Measurements from ENCODE around the gene TMEM132D. TPM values are rescaled to one million over a fixed set of nuclear protein-coding genes. Genes with fewer than 3 reads are reported as not detected.
"Not testable (repeated sequence)": the region's sequence is repeated elsewhere in the genome, so short reads cannot be mapped to it uniquely, and the experiment has no call there.

TMEM132D gene
- total RNA-seq, 1 experiment from 2014 or later = 1.4 TPM

- ChIA-PET CTCF (no interaction called here), POLR2A (no interaction called here)
- DNase-seq (ENCODE audit: low spot score) (no peak), ATAC-seq (no peak)
- peaks cover 11% of the 10 kb centered on the region; the same call in 1 of the 2 replicates for H3K27me3 Mint-ChIP-seq (ENCODE audit: low read depth)
- H3K36me3 Mint-ChIP-seq = peaks cover 57% of the 10 kb centered on the region
- no peak overlapping the region for H3K27ac Mint-ChIP-seq
- H3K9me3 Mint-ChIP-seq = peaks cover 85% of the 10 kb centered on the region
- no peaks in the 10 kb centered on the region for H3K4me1 Mint-ChIP-seq
- TF ChIP-seq MAX (CRISPR knock-in tag; IDR thresholded peaks at IDR 0.05) (no peak), MXD4 (CRISPR knock-in tag; IDR thresholded peaks at IDR 0.05; ENCODE audit: borderline replicate concordance) (no peak), CDX4 (CRISPR knock-in tag; IDR thresholded peaks at IDR 0.05; ENCODE audit: borderline replicate concordance) (no peak), EMX1 (CRISPR knock-in tag; IDR thresholded peaks at IDR 0.05) (no peak), PRRX2 (CRISPR knock-in tag; IDR thresholded peaks at IDR 0.05) (no peak), FOXJ3 (CRISPR knock-in tag; IDR thresholded peaks at IDR 0.05; ENCODE audit: borderline replicate concordance) (no peak), IRF1 (CRISPR knock-in tag; IDR thresholded peaks at IDR 0.05) (no peak), ARID4B (CRISPR knock-in tag; IDR thresholded peaks at IDR 0.05; ENCODE audit: borderline replicate concordance) (no peak)
- H3K4me3 Mint-ChIP-seq = no peak overlapping the region
Observed at GRCh38 chr12:129049917-129050316, 853.9 kb downstream of the TMEM132D start.

GRCh38 chr12:129043334-129043733, 860.5 kb downstream of the TMEM132D start:
- DNase-seq (ENCODE audit: low spot score); POLR2A ChIA-PET; H3K4me3 Mint-ChIP-seq; H3K27me3 Mint-ChIP-seq (ENCODE audit: low read depth); H3K4me1 Mint-ChIP-seq; CTCF ChIA-PET; H3K27ac Mint-ChIP-seq; ATAC-seq: not testable (repeated sequence)
- Mint-ChIP-seq H3K9me3 (peaks cover 71% of the 10 kb centered on the region), H3K36me3 (peaks cover 62% of the 10 kb centered on the region)

GRCh38 chr12:129036135-129036534, 867.7 kb downstream of the TMEM132D start:
- POLR2A ChIA-PET = no interaction called here
- CTCF ChIA-PET = interaction anchor here (0.7 kb wide), 1 partner anchor 156 kb away, joined by 5 read pairs; no protein-coding TSS in a partner anchor
- Mint-ChIP-seq H3K36me3 (peaks cover 68% of the 10 kb centered on the region), H3K4me3 (no peak overlapping the region), H3K27ac (no peak overlapping the region), H3K27me3 (ENCODE audit: low read depth) (peaks cover 19% of the 10 kb centered on the region), H3K4me1 (no peaks in the 10 kb centered on the region), H3K9me3 (peaks cover 54% of the 10 kb centered on the region)
- DNase-seq (ENCODE audit: low spot score) (no peak), ATAC-seq (no peak)
- no peak for TF ChIP-seq CTCF (IDR thresholded peaks at IDR 0.05)
- TF ChIP-seq NR2C2 (CRISPR knock-in tag; IDR thresholded peaks at IDR 0.05) = no peak
- TF ChIP-seq KAT7 (CRISPR knock-in tag; IDR thresholded peaks at IDR 0.05; ENCODE audit: borderline replicate concordance) = no peak
- no peak for TF ChIP-seq HMGA2 (CRISPR knock-in tag; IDR thresholded peaks at IDR 0.05)
- no peak for TF ChIP-seq ZBTB43 (CRISPR knock-in tag; IDR thresholded peaks at IDR 0.05)
- TF ChIP-seq TEAD1 (CRISPR knock-in tag; IDR thresholded peaks at IDR 0.05) = no peak
- no peak for TF ChIP-seq ZNF423 (CRISPR knock-in tag; IDR thresholded peaks at IDR 0.05)
- TF ChIP-seq SMAD4 (CRISPR knock-in tag; IDR thresholded peaks at IDR 0.05) = no peak
- no peak for TF ChIP-seq ZNF281 (CRISPR knock-in tag; IDR thresholded peaks at IDR 0.05)
- TF ChIP-seq MYBL2 (CRISPR knock-in tag; IDR thresholded peaks at IDR 0.05) = no peak
- TF ChIP-seq ZNF219 (CRISPR knock-in tag; IDR thresholded peaks at IDR 0.05; ENCODE audit: borderline replicate concordance) = no peak

All from WTC11 (cell line).